Body of pancreas (tissue), 4 donors: ENCODE data around the gene ADGRG3.

Source experiments
- CTCF ChIP-seq, 7 experiments: fragments of 450-650 bp in 4 of 7; fragments of 200-600 bp in 3 of 7; sonication (generic) in 3 of 7; IDR thresholded peaks; one replicate each; pipeline ENCODE4 v1.5.1; 2016 to 2019; ENCODE audit warnings: antibody characterized with exemption in 7 of 7
- POLR2A ChIP-seq, 3 donors: fragments of 450-650 bp; IDR thresholded peaks; one replicate each; pipeline ENCODE4 v1.6.1; 2016; ENCODE audit warnings: antibody characterized with exemption in 3 of 3, mild to moderate bottlenecking in 2 of 3

- TF ChIP-seq CTCF (IDR thresholded peaks at IDR 0.05) (no peak), POLR2A (IDR thresholded peaks at IDR 0.05) (no peak)
These were observed 27.9 kb upstream of the ADGRG3 start for GRCh38 chr16:57640185-57640584.
